Left lung (tissue), 10 donors: Measurements from ENCODE around the gene MPPED1. TPM values are rescaled to one million over a fixed set of nuclear protein-coding genes. Genes with fewer than 3 reads are reported as not detected.

Experiments used
- ATAC-seq: fragments of 200-7000 bp; cut with Tn5 transposase; one replicate; pipeline ENCODE4 v1.9.1; 2020; ENCODE audit warnings: moderate library complexity
- DNase-seq, 4 donors: peaks; one replicate each; pipeline ENCODE4 v3.0.0-alpha.2; 2013 to 2020
- H3K27ac ChIP-seq, 2 donors: fragments of 200-600 bp; sonication (generic) in 1 of 2; one replicate each; pipeline versions ENCODE4 v1.5.0 to v1.8.0; 2020 to 2021
- H3K27me3 ChIP-seq, 2 donors: fragments of 200-600 bp; sonication (generic) in 1 of 2; one replicate each; pipeline versions ENCODE4 v1.5.0 to v1.8.0; 2020 to 2021
- H3K36me3 ChIP-seq, 2 donors: fragments of 200-600 bp; sonication (generic) in 1 of 2; one replicate each; pipeline versions ENCODE4 v1.5.0 to v1.8.0; 2020 to 2021
- H3K4me1 ChIP-seq, 2 donors: fragments of 200-600 bp; one replicate each; pipeline ENCODE4 v1.8.0; 2021
- H3K4me3 ChIP-seq, 2 donors: fragments of 200-600 bp; sonication (generic) in 1 of 2; one replicate each; pipeline versions ENCODE4 v1.5.0 to v1.8.0; 2020 to 2021; ENCODE audit warnings: mild to moderate bottlenecking in 1 of 2
- H3K9me3 ChIP-seq, 2 donors: fragments of 200-600 bp; sonication (generic) in 1 of 2; one replicate each; pipeline versions ENCODE4 v1.5.0 to v1.8.0; 2020 to 2021
- intact Hi-C, 2 donors: fragments of 100-400 bp; cut with DNase I; formaldehyde crosslinking; loops; one replicate each; pipeline versions ENCODE4 v1.11.2 to v1.14.2; 2022
- polyA plus RNA-seq, 6 donors: library from polyadenylated mRNA; unstranded; fragments of 120-200 nt; gene quantifications; one replicate each; pipeline ENCODE4 v1.2.1, GENCODE V29; 2013; ENCODE audit not compliant: insufficient read length in 6 of 6
- total RNA-seq, 2 donors: library from RNA; stranded (reverse); fragmentation: NEBNext Ultra II Directional; extraction: Animal tissue kit (Norgen Biotek cat#: 25700); gene quantifications; one replicate each; pipeline ENCODE4 v1.2.1, GENCODE V29; 2021
- TF ChIP-seq, protein P1 (sequence below), 2 donors: fragments of 200-600 bp; sonication (generic) in 1 of 2; IDR thresholded peaks; one replicate each; pipeline versions ENCODE4 v1.5.0 to v1.8.0; 2021; ENCODE audit warnings: antibody characterized with exemption in 2 of 2
- donor health status: DM: no; HTN: yes; CAD: no.
- donor health status: DM: no; HTN: no; CAD: no.

The MPPED1 gene
- total and polyA plus RNA-seq, 8 donors = 0.37 to 0.67 (median 0.52) TPM; not detected in 2

DNA sequence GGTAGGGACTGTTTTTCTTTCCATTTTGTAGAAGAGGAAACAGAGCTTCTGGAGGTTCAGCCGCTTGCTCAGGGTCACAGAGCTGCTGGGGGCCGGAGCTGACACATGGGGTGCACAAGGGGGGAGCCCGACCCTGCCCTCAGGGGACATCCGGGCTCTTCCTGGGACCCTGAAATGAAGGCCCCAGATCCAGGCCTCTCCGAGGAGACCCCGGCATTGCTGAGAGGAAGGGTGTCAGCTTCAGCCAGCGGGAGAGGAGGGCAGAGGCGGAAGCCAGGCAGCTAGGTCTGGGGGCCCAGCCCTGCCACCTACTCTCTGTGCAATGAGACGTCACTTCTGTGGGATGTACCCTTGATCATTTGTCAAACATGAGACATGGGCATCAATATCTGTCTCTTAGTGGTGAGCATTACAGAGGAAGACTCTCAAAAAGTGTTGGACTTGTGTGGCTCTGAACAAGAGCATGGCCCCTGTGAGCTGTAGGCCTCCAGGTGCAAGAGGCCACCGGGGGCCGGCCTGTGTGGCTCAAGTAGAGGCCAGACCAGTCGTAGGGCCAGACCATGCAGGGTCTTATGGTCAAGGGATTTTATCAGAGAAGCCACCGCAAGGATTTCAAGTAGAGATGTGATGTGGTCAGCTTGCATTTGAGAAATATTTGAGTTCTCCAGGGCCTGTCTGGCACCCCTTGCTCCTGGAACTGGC lies 10.3 kb downstream of the MPPED1 start:
- intact Hi-C loops = no loop called here
- Histone ChIP-seq H3K27me3 (peaks cover 0 to 90% of the 10 kb centered on the region in 2 donors), H3K27ac (no peak overlapping the region), H3K4me3 (no peak overlapping the region), H3K36me3 (no peaks in the 10 kb centered on the region), H3K4me1 (no peaks in the 10 kb centered on the region), H3K9me3 (no peaks in the 10 kb centered on the region)
- DNase-seq (no peak), ATAC-seq (no peak)
- TF ChIP-seq, protein P1, sequence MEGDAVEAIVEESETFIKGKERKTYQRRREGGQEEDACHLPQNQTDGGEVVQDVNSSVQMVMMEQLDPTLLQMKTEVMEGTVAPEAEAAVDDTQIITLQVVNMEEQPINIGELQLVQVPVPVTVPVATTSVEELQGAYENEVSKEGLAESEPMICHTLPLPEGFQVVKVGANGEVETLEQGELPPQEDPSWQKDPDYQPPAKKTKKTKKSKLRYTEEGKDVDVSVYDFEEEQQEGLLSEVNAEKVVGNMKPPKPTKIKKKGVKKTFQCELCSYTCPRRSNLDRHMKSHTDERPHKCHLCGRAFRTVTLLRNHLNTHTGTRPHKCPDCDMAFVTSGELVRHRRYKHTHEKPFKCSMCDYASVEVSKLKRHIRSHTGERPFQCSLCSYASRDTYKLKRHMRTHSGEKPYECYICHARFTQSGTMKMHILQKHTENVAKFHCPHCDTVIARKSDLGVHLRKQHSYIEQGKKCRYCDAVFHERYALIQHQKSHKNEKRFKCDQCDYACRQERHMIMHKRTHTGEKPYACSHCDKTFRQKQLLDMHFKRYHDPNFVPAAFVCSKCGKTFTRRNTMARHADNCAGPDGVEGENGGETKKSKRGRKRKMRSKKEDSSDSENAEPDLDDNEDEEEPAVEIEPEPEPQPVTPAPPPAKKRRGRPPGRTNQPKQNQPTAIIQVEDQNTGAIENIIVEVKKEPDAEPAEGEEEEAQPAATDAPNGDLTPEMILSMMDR (IDR thresholded peaks at IDR 0.05) = no peak

DNA sequence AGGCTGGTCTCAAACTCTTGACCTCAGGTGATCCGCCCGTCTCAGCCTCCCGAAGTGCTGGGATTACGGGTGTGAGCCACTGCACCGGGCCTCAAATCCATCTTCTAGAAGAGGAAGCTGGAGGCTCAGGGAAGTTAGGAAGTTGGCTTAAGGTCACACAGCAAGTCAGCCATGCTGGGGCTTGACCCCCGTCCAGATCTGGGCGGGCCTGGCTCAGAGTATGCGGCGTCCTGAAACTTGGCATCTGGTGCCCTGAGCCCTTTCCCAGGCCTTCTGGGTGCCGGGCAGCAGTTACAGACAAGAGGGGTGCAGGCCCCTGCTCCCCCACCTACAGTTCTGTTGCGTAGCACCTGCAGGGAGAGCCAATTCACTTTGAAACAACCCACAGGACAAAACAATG lies 11.2 kb downstream of the MPPED1 start:
- H3K4me1 ChIP-seq = no peaks in the 10 kb centered on the region
- H3K36me3 ChIP-seq = no peaks in the 10 kb centered on the region
- intact Hi-C loops = no loop called here
- H3K9me3 ChIP-seq = no peaks in the 10 kb centered on the region
- peaks cover 0 to 90% of the 10 kb centered on the region in 2 donors for H3K27me3 ChIP-seq
- no peak overlapping the region for H3K4me3 ChIP-seq
- DNase-seq (no peak), ATAC-seq (no peak)
- TF ChIP-seq, protein P1 (IDR thresholded peaks at IDR 0.05) = no peak
- no peak overlapping the region for H3K27ac ChIP-seq

DNA sequence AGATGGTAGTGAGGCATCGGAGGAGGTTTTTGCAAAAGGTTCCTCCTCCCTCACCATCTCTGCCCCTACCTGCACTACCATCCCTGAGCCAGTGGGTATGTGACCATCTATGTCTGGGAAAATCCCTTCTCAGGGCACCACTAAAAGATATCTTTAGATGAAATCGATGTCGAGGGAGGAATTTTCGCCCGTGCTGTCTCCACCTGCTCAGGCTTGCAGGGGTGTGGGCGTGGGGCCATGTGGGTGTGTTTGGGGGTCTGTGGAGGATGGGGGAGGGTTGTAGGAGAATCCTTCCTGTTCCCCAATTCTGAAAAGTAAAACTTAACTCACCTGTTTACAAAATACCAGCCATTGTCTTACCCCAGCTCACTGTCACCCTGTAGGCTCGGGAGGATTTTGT lies 12.4 kb downstream of the MPPED1 start:
- H3K4me3 ChIP-seq = no peak overlapping the region
- H3K9me3 ChIP-seq = no peaks in the 10 kb centered on the region
- DNase-seq (no peak), ATAC-seq (no peak)
- no peaks in the 10 kb centered on the region for H3K36me3 ChIP-seq
- no peak overlapping the region for H3K27ac ChIP-seq
- intact Hi-C loops = no loop called here
- TF ChIP-seq, protein P1 (IDR thresholded peaks at IDR 0.05) = no peak
- no peaks in the 10 kb centered on the region for H3K4me1 ChIP-seq
- peaks cover 0 to 90% of the 10 kb centered on the region in 2 donors for H3K27me3 ChIP-seq

DNA sequence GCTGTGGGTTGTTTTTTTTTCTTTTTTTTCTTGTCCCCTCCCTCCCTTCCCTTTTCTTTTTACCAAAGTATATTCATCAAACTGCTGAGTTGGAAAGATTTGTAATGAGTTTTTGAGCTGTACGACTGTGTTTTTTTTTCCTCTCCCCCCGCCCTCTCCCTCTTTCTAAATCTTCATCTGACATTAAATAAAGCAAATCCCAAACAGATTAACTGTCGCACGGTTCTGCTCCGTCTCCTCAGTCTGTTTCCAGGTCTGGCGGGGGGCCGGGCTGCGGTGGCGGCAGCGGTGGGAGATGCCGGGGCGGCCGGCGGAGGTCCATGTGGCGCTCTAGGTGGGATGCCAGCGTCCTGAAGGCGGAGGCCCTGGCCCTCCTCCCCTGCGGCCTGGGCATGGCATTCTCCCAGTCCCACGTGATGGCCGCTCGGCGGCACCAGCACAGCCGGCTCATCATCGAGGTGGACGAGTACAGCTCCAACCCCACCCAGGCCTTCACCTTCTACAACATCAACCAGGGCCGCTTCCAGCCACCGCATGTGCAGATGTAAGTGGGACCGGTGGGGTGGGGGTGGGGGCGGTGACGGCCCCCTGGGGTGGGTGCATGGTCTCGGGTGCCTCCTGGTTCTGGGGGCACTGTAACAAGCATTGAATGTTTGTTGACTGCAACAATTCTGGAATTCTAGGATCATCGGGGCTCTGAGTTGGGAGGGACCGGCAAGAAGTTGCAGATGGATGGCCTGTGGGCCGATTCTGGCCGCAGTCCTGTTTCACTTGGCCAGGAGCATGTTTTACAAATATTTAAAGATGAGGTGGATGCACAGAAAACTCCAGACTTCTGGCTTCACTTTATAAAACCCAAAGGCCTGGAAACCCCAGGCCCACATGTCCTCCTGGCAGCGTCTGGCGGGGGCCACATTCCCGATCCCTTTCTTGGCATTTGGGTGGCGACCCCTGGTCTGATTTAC lies 13.1 kb downstream of the MPPED1 start:
- ATAC-seq (no peak), DNase-seq (no peak)
- TF ChIP-seq, protein P1 (IDR thresholded peaks at IDR 0.05) = no peak
- Histone ChIP-seq H3K36me3 (no peaks in the 10 kb centered on the region), H3K4me1 (no peaks in the 10 kb centered on the region), H3K4me3 (no peak overlapping the region), H3K27ac (no peak overlapping the region), H3K9me3 (no peaks in the 10 kb centered on the region), H3K27me3 (peaks cover 0 to 92% of the 10 kb centered on the region in 2 donors)
- intact Hi-C loops = no loop called here
